HG02642 (cell line): ENCODE data around the gene PARPBP.
"Not testable (repeated sequence)": the region's sequence is repeated elsewhere in the genome, so short reads cannot be mapped to it uniquely, and the experiment has no call there.

ENCODE experiments used
- ATAC-seq: cut with Tn5 transposase; IDR thresholded peaks from one replicate; pipeline ENCODE4 v1.9.1; 2021; ENCODE audit warnings: mild to moderate bottlenecking; ENCODE audit not compliant: unreplicated experiment, poor library complexity

Gene PARPBP

DNA sequence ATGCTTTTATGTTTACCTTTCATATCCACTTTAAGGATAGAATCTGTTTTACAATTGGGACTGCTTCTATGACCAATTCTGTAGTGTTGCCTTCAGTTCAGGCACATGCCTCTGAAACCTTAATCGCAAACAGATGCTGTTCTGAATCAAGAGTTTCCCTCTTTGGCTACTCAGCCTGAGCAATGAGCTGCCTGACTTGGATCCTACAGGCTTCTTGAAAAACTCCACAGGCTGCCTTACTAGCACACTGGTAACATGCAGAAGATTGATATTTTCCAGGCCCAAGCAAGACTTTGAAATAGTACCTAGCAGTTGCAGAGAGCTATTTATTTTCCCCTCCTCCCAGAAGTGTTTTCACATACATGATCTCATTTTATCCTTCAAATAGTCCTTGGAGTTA is 112.5 kb downstream of the PARPBP start:
- no peak for ATAC-seq

DNA sequence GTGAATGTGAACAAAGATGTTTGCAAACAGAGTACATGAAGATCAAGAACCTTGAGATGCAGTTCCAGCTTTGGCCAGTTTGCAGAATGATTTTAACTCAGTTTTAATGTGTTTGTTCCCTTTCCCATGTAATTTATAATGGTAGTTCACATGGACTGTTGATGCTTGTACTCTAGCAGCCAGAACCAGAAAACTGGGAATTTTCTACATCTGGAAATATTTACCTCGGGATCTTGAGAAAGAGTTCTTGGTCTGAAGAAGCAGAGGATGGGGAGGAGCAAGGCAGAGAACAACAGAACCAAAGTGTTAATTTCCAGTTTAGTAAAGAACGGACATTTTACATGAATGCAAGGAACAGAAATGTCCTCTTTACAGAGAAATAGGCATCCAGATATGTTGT is 114.6 kb downstream of the PARPBP start:
- no peak for ATAC-seq

DNA sequence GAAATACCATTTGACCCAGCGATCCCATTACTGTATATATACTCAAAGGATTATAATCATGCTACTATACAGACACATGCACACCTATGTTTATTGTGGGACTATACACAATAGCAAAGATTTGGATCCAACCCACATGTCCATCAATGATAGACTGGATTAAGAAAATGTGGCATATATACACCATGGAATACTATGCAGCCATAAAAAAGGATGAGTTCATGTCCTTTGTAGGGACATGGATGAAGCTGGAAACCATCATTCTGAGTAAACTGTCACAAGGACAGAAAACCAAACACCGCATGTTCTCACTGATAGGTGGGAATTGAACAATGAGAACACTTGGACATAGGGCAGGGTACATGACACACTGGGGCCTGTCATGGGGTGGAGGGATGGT is 120.9 kb downstream of the PARPBP start:
- ATAC-seq, result not testable (repeated sequence)
